OCI-LY1 (cell line): ENCODE measurements around the gene ZNF197.
"Not testable (repeated sequence)": the region's sequence is repeated elsewhere in the genome, so short reads cannot be mapped to it uniquely, and the experiment has no call there.

Experiments used
- H2AFZ ChIP-seq: fragments of 200-600 bp; sonication (generic), shearing (Covaris generic); 2 replicates; pipeline ENCODE4 v1.6.0; 2014; ENCODE audit warnings: antibody characterized with exemption, mild to moderate bottlenecking, low read length
- H3F3A ChIP-seq: fragments of 200-600 bp; sonication (generic), shearing (Covaris generic); 2 replicates; pipeline ENCODE4 v1.6.0; 2014; ENCODE audit warnings: mild to moderate bottlenecking, antibody characterized with exemption, low read length, moderate library complexity; ENCODE audit not compliant: insufficient read depth
- H3K27ac ChIP-seq: fragments of 200-600 bp; sonication (generic); 2 replicates; pipeline ENCODE4 v1.5.1; 2014; ENCODE audit warnings: low read length, mixed run types, mild to moderate bottlenecking, low read depth; ENCODE audit not compliant: poor library complexity, severe bottlenecking
- H3K27me3 ChIP-seq: fragments of 200-600 bp; sonication (generic); 2 replicates; pipeline ENCODE4 v1.6.0; 2014; ENCODE audit warnings: antibody characterized with exemption, mild to moderate bottlenecking, low read length, moderate library complexity; ENCODE audit not compliant: insufficient read depth
- H3K36me3 ChIP-seq: fragments of 200-600 bp; sonication (generic); 2 replicates; pipeline ENCODE4 v1.6.1; 2014; ENCODE audit warnings: mild to moderate bottlenecking, antibody characterized with exemption, low read length, moderate library complexity, mixed read lengths; ENCODE audit not compliant: insufficient read depth
- H3K4me1 ChIP-seq: fragments of 200-600 bp; sonication (generic); 2 replicates; pipeline ENCODE4 v1.5.1; 2014; ENCODE audit warnings: mild to moderate bottlenecking, low read length, moderate library complexity; ENCODE audit not compliant: insufficient read depth, severe bottlenecking
- H3K4me2 ChIP-seq: fragments of 200-600 bp; sonication (generic), shearing (Covaris generic); 2 replicates; pipeline ENCODE4 v1.6.1; 2014; ENCODE audit warnings: low read length
- H3K4me3 ChIP-seq: fragments of 200-600 bp; sonication (generic); 2 replicates; pipeline ENCODE4 v1.5.1; 2014; ENCODE audit warnings: low read length, low read depth, mild to moderate bottlenecking, mixed read lengths; ENCODE audit not compliant: poor library complexity, severe bottlenecking
- H3K79me2 ChIP-seq: fragments of 200-600 bp; shearing (Covaris generic); 2 replicates; pipeline ENCODE4 v1.6.1; 2016; ENCODE audit warnings: mixed run types, low read length, mixed read lengths; ENCODE audit not compliant: insufficient read depth
- H3K9ac ChIP-seq: fragments of 200-600 bp; sonication (generic), shearing (Covaris generic); 2 replicates; pipeline ENCODE4 v1.6.1; 2014; ENCODE audit warnings: mild to moderate bottlenecking, low read length, mixed read lengths
- H3K9me2 ChIP-seq: fragments of 200-600 bp; sonication (generic), shearing (Covaris generic); 2 replicates; pipeline ENCODE4 v1.6.1; 2014; ENCODE audit warnings: low read depth, mild to moderate bottlenecking, low read length, mixed read lengths
- H3K9me3 ChIP-seq: fragments of 200-600 bp; shearing (Covaris generic); 2 replicates; pipeline ENCODE4 v1.6.1; 2014; ENCODE audit warnings: low read length, mixed read lengths
- H4K20me1 ChIP-seq: fragments of 200-600 bp; sonication (generic), shearing (Covaris generic); 2 replicates; pipeline ENCODE4 v1.6.0; 2016; ENCODE audit warnings: mild to moderate bottlenecking, low read length; ENCODE audit not compliant: insufficient read depth
- EZH2 ChIP-seq: fragments of 200-600 bp; sonication (generic), shearing (Covaris generic); IDR thresholded peaks from 2 replicates; pipeline ENCODE4 v1.8.0; 2017; ENCODE audit warnings: borderline replicate concordance, mixed run types, mild to moderate bottlenecking, antibody characterized with exemption, low read length, moderate library complexity, mixed read lengths
- TF ChIP-seq, protein P1 (sequence below): fragments of 200-600 bp; sonication (generic), shearing (Covaris generic); IDR thresholded peaks from 2 replicates; pipeline ENCODE4 v1.5.1; 2017; ENCODE audit warnings: mild to moderate bottlenecking, antibody characterized with exemption, low read length, moderate library complexity, mixed read lengths

Gene ZNF197

GRCh38 chr3:44624749-44625480, at the start of gene ZNF197:
Gene ZNF197, plus strand, starts transcription at chr3:44625036. Its CDS starts 4,119 bp downstream, at chr3:44629155.
- no peaks in the 10 kb centered on the region for H4K20me1 ChIP-seq
- no peaks in the 10 kb centered on the region for H3K9me3 ChIP-seq
- H3K9ac ChIP-seq: peak within 1 kb of the TSS; percentile 89
- TF ChIP-seq, protein P1, sequence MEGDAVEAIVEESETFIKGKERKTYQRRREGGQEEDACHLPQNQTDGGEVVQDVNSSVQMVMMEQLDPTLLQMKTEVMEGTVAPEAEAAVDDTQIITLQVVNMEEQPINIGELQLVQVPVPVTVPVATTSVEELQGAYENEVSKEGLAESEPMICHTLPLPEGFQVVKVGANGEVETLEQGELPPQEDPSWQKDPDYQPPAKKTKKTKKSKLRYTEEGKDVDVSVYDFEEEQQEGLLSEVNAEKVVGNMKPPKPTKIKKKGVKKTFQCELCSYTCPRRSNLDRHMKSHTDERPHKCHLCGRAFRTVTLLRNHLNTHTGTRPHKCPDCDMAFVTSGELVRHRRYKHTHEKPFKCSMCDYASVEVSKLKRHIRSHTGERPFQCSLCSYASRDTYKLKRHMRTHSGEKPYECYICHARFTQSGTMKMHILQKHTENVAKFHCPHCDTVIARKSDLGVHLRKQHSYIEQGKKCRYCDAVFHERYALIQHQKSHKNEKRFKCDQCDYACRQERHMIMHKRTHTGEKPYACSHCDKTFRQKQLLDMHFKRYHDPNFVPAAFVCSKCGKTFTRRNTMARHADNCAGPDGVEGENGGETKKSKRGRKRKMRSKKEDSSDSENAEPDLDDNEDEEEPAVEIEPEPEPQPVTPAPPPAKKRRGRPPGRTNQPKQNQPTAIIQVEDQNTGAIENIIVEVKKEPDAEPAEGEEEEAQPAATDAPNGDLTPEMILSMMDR: no peak
- TF ChIP-seq EZH2: no peak
- no peaks in the 10 kb centered on the region for H3K9me2 ChIP-seq
- peak within 1 kb of the TSS; percentile 100 for H2AFZ ChIP-seq
- no peaks in the 10 kb centered on the region for H3K27me3 ChIP-seq
- H3K79me2 ChIP-seq: no peaks in the 10 kb centered on the region
- peaks cover 5% of the 10 kb centered on the region; the same call in 1 of the 2 replicates for H3K36me3 ChIP-seq
- H3F3A ChIP-seq: no peaks in the 10 kb centered on the region
- H3K4me3 ChIP-seq: peak within 1 kb of the TSS; percentile 94
- H3K4me2 ChIP-seq: peak within 1 kb of the TSS; percentile 98
- H3K27ac ChIP-seq: no peak within 1 kb of the TSS
- peaks cover 19% of the 10 kb centered on the region for H3K4me1 ChIP-seq

DNA sequence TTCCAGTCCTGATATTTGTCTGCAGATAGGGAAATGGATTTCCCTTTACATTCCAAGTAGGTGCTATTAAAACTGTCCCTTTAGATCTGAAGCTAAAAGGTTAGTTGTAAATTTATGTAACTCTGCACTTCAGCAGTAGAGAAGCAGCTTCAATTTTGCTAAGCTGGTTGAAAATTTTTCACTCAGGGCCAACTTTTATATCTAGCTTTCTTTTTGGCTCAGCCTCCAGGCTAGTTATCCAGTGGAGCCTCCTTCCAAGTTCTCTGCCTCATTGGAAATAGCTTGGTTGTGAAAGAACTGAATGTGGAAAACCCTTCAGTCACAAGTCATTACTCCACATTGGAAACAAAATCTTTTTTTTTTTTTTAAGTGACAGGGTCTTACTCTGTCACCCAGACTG, 48.2 kb upstream of the ZNF197 start:
- Histone ChIP-seq H2AFZ (no peak overlapping the region), H3F3A (no peaks in the 10 kb centered on the region), H3K27me3 (no peaks in the 10 kb centered on the region), H3K79me2 (no peaks in the 10 kb centered on the region), H3K36me3 (no peaks in the 10 kb centered on the region), H3K27ac (no peak overlapping the region), H3K9me2 (no peaks in the 10 kb centered on the region), H3K9me3 (peaks cover 9% of the 10 kb centered on the region), H4K20me1 (no peaks in the 10 kb centered on the region), H3K4me2 (no peak overlapping the region), H3K4me1 (no peaks in the 10 kb centered on the region), H3K4me3 (no peak overlapping the region), H3K9ac (no peak overlapping the region)
- no peak for TF ChIP-seq EZH2
- TF ChIP-seq, protein P1: no peak

GRCh38 chr3:44577354-44577952, 47.4 kb upstream of the ZNF197 start:
- not testable (repeated sequence) for H3K9me3 ChIP-seq, H3K4me2 ChIP-seq, H3K9ac ChIP-seq, H3F3A ChIP-seq, H3K27me3 ChIP-seq, H3K9me2 ChIP-seq, H3K27ac ChIP-seq, H2AFZ ChIP-seq, H3K79me2 ChIP-seq, H3K4me1 ChIP-seq, H4K20me1 ChIP-seq, H3K4me3 ChIP-seq, H3K36me3 ChIP-seq

GRCh38 chr3:44578316-44578715, 46.5 kb upstream of the ZNF197 start:
- H3K9me3 ChIP-seq, H3K4me2 ChIP-seq, H2AFZ ChIP-seq, H3K79me2 ChIP-seq, H3K27ac ChIP-seq, H3K4me1 ChIP-seq, H3K9me2 ChIP-seq, H3K9ac ChIP-seq, H3F3A ChIP-seq, H3K4me3 ChIP-seq, H3K27me3 ChIP-seq, H4K20me1 ChIP-seq, H3K36me3 ChIP-seq: not testable (repeated sequence)

DNA sequence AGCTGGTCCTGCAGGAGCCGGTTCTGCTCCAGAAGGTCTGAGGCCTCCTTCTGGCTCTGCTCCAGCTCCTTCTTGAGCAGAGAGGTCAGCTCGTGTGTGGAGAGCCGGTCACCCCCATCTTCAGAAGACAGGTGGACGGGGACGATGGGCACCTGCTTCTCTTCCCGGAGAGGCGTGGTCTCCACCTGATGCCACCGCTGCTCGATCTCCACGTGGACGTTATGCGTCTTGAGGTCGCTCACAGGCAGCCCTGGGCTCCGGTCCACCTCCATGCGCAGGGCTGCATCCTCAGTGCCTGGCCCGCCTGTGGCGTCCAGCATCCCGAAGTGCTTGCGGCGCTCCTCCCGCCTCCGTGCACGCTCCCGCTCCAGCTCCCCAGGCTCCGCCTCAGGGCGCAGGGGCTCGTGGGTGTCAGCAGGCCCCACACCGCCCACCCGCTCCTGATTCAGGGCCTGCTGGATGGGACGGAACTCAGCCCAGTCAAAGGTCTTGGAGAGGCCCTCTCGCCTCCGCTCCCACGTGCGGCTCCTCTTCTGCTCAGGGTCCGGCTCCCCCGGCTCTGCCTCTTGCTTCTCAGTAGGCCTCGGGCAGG, 45.8 kb upstream of the ZNF197 start:
- not testable (repeated sequence) for H3F3A ChIP-seq, H3K9ac ChIP-seq

DNA sequence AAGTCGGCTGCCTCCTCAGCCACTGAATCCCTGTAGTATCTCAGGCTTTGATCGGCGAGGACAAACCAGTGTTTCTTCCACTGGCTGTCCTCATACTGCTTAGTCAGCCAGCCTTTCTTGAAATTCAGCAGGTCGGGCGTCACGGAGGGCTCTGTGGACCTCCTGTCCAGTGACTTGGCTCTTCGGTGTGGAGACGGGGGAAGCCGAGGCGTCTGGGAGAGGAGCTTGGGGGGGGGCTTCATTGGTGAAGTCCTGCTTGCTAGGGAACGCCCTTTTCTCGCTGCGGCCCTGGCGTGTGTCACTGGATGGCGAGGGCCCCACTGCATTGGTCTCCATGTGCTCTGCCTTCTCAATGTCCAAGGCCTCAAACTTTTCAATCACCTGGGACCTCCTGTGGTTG, 45.1 kb upstream of the ZNF197 start:
- not testable (repeated sequence) for H3K4me2 ChIP-seq, H3K9ac ChIP-seq, H3K27me3 ChIP-seq, H3K4me1 ChIP-seq, H3K36me3 ChIP-seq, H3K79me2 ChIP-seq, H3F3A ChIP-seq, H3K27ac ChIP-seq, H3K4me3 ChIP-seq, H3K9me3 ChIP-seq, H3K9me2 ChIP-seq, H4K20me1 ChIP-seq, H2AFZ ChIP-seq

More for the DNA sequence above, 45.8 kb upstream of the ZNF197 start:
- H3K27me3 ChIP-seq, H3K9me3 ChIP-seq, H3K79me2 ChIP-seq, H3K4me1 ChIP-seq, H3K9me2 ChIP-seq, H2AFZ ChIP-seq, H3K4me2 ChIP-seq, H4K20me1 ChIP-seq, H3K4me3 ChIP-seq, H3K27ac ChIP-seq, H3K36me3 ChIP-seq: not testable (repeated sequence)
